Hepatocyte (in vitro differentiated cells): Measurements from ENCODE around the gene RAB9A. TPM values are rescaled to one million over a fixed set of nuclear protein-coding genes. Genes with fewer than 3 reads are reported as not detected.

Source experiments
- DNase-seq: peaks from one replicate; pipeline ENCODE4 v3.0.0-alpha.2; 2016; ENCODE audit warnings: low spot score
- H2AFZ ChIP-seq: fragments of 200-600 bp; sonication (generic); 2 replicates; pipeline ENCODE4 v1.6.0; 2016; ENCODE audit warnings: antibody characterized with exemption, mild to moderate bottlenecking
- H3K27ac ChIP-seq: fragments of 200-600 bp; sonication (generic); 2 replicates; pipeline ENCODE4 v1.5.1; 2016; ENCODE audit warnings: mild to moderate bottlenecking
- H3K27me3 ChIP-seq: fragments of 200-600 bp; sonication (generic); 2 replicates; pipeline ENCODE4 v1.6.1; 2016
- H3K36me3 ChIP-seq: fragments of 200-600 bp; sonication (generic); replicated peaks from 2 replicates; pipeline ENCODE4 v1.5.1; 2016; ENCODE audit warnings: low read depth; ENCODE audit not compliant: insufficient read depth
- H3K4me1 ChIP-seq: fragments of 200-600 bp; sonication (generic); 2 replicates; pipeline ENCODE4 v1.5.1; 2016; ENCODE audit warnings: mild to moderate bottlenecking, moderate library complexity; ENCODE audit not compliant: insufficient read depth
- H3K4me2 ChIP-seq: fragments of 200-600 bp; sonication (generic); 2 replicates; pipeline ENCODE4 v1.6.0; 2016
- H3K4me3 ChIP-seq: fragments of 200-600 bp; sonication (generic); 2 replicates; pipeline ENCODE4 v1.5.1; 2016; ENCODE audit warnings: mild to moderate bottlenecking
- H3K79me2 ChIP-seq: fragments of 200-600 bp; sonication (generic); 2 replicates; pipeline ENCODE4 v1.6.0; 2017; ENCODE audit warnings: mild to moderate bottlenecking
- H3K9me2 ChIP-seq: fragments of 200-600 bp; sonication (generic); replicated peaks from 2 replicates; pipeline ENCODE4 v1.6.0; 2017; ENCODE audit warnings: mild to moderate bottlenecking; ENCODE audit not compliant: insufficient read depth
- H3K9me3 ChIP-seq: fragments of 200-600 bp; sonication (generic); 2 replicates; pipeline ENCODE4 v1.5.1; 2016; ENCODE audit warnings: low read depth, mild to moderate bottlenecking
- H4K20me1 ChIP-seq: fragments of 200-600 bp; sonication (generic); 2 replicates; pipeline ENCODE4 v1.6.0; 2016; ENCODE audit warnings: mild to moderate bottlenecking; ENCODE audit not compliant: insufficient read depth, poor library complexity, severe bottlenecking
- CTCF ChIP-seq: fragments of 200-600 bp; sonication (generic); IDR thresholded peaks from 2 replicates; pipeline ENCODE4 v1.5.1; 2016; ENCODE audit warnings: antibody characterized with exemption, mild to moderate bottlenecking; ENCODE audit not compliant: poor library complexity
- EZH2 ChIP-seq: fragments of 200-600 bp; sonication (generic); IDR thresholded peaks from 2 replicates; pipeline ENCODE4 v1.6.1; 2016; ENCODE audit warnings: antibody characterized with exemption, mild to moderate bottlenecking, borderline replicate concordance
- EZH2phosphoT487 ChIP-seq: fragments of 200-600 bp; sonication (generic); IDR thresholded peaks from one replicate; pipeline ENCODE4 v1.6.1; 2018; ENCODE audit warnings: antibody characterized with exemption, mild to moderate bottlenecking, low read depth, moderate library complexity; ENCODE audit not compliant: unreplicated experiment, severe bottlenecking
- WGBS: methylation state at CpG from one replicate; pipeline ENCODE4 v1.1.6; 2016; ENCODE audit warnings: low lambda C conversion rate; ENCODE audit errors: missing lambda C conversion rate; 5-methylcytosine and 5-hydroxymethylcytosine counted together
- polyA plus RNA-seq: library from polyadenylated mRNA; unstranded; fragments of >200 nt; fragmentation: Nextera tagmentation; extraction: Ambion mirVana; gene quantifications from 2 replicates; pipeline ENCODE4 v1.2.1, GENCODE V29; 2016
- total RNA-seq: library from RNA; depleted of rRNA; stranded (reverse); fragments of >200 nt; gene quantifications from 2 replicates; pipeline ENCODE4 v1.2.3, GENCODE V29; 2014

RAB9A gene
- total and polyA plus RNA-seq, 2 experiments from 2014 or later: 51.2 to 66.1 TPM

DNA sequence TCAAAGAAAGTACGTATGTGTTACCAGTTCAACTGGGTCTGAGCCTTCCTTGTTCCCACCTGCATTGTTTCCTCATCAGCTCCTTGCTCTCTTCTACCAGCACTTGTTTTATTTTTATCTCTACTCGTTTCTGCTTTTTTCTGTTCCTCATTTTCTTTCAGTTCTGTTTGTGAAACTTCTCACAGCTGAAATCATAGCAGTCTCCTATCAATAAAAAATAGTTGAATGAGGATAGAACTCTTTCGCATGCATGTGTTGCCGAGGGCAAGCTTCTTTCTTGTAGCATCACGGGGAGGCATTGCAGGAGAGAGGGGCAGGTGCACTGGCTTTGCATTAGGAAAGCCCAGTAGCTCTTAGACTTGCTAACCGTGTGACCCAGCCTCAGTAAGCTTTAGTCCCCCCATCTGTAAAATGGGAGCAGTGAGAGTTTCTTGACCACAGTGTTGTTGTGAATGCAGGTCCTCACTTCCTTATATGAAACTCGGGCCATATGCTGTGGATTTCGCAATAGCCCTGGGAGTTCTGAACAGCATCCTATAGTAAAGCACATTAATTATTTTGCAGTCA is 70.3 kb downstream of the RAB9A start:
- Histone ChIP-seq H3K4me2 (no peak overlapping the region), H3K4me3 (no peak overlapping the region), H3K9me2 (no peaks in the 10 kb centered on the region), H3K9me3 (no peaks in the 10 kb centered on the region), H3K4me1 (no peaks in the 10 kb centered on the region), H3K36me3 (peaks cover 4% of the 10 kb centered on the region), H3K27me3 (no peaks in the 10 kb centered on the region), H3K27ac (no peak overlapping the region), H4K20me1 (no peaks in the 10 kb centered on the region), H3K79me2 (no peaks in the 10 kb centered on the region), H2AFZ (no peak overlapping the region)
- TF ChIP-seq EZH2phosphoT487 (no peak), EZH2 (no peak), CTCF (no peak)
- WGBS: 76% methylated on average over 8 of the region's 8 CpGs
- DNase-seq: no peak

Other genes with a start within 250 kb of the RAB9A start
- 115 and 116 TPM in 2 replicates for gene EGFL6, start 119.5 kb upstream of the RAB9A start, total RNA-seq
- gene EGFL6, start 119.5 kb upstream of the RAB9A start, polyA plus RNA-seq: 131 and 144 TPM in 2 replicates
- gene TCEANC, start 36.0 kb upstream of the RAB9A start, total RNA-seq: 5.4 and 5.5 TPM in 2 replicates
- gene TCEANC, start 36.0 kb upstream of the RAB9A start, polyA plus RNA-seq: 1.8 and 2.0 TPM in 2 replicates
- 23.4 and 24.8 TPM in 2 replicates for gene TRAPPC2, start 45.5 kb downstream of the RAB9A start, total RNA-seq
- 11.7 and 15.8 TPM in 2 replicates for gene TRAPPC2, start 45.5 kb downstream of the RAB9A start, polyA plus RNA-seq
- gene OFD1, start 45.6 kb downstream of the RAB9A start, total RNA-seq: 23.5 and 27.6 TPM in 2 replicates
- 23.5 and 30.6 TPM in 2 replicates for gene OFD1, start 45.6 kb downstream of the RAB9A start, polyA plus RNA-seq
- gene GPM6B, start 128.0 kb downstream of the RAB9A start, total RNA-seq: 4.9 and 9.0 TPM in 2 replicates
- gene GPM6B, start 128.0 kb downstream of the RAB9A start, polyA plus RNA-seq: 6.8 and 10.2 TPM in 2 replicates